RPMI7951 (cell line): ENCODE measurements around the gene PI3. TPM values are rescaled to one million over a fixed set of nuclear protein-coding genes. Genes with fewer than 3 reads are reported as not detected.

ENCODE experiments used
- DNase-seq: peaks from one replicate; pipeline ENCODE4 v3.0.0-alpha.2; 2012; ENCODE audit warnings: low read depth
- total RNA-seq: library from RNA; depleted of rRNA; stranded (reverse); fragments of >200 nt; shearing (Covaris generic); gene quantifications from 2 replicates; pipeline ENCODE4 v1.2.3, GENCODE V29; 2014; rRNA removed

The PI3 gene
- total RNA-seq, 1 experiment from 2014 or later: not detected

DNA sequence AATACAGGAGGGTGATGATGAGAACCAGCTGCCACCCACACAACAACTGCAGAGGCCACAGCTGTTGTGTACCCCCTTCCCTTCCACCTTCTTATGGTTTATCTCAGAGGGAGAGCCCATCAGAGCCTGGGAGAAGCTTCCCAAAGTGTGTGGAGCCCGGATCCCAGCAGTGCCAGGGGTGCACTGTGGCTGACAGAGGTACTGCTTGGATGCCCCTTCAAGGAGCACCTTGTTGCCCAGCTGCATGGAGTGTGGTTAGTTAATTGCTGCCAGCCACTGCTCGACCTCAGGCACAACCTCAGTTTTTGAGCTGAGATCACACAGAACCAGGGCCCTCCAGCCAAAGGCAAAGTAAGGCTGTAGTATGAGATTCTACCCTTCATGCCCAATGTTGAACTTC, 13.0 kb downstream of the PI3 start:
- no peak for DNase-seq

DNA sequence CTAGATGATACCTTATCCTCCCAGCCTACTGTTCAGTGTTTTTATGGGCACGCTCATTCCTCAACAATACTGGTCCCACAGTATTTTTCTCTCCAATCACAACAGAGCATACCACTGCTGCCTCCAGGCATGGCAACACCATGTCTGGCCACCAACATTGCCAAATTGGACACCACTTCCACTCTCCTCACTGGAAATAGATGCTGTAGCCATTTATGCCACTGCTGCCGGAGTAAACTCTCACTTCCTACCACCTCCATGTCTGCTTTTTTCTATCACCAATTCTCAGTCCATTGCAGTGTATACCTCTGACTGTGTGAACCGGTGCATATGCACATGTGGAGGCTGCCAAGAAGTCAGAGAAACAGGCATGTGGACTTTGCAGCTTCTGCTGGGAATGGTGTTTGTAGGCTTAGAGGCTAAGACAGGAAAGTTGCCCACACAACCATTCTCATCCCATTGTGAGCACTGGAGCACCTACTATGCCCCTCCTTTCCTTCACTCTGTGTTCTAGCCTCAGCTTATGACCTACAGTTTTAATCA, 14.4 kb downstream of the PI3 start:
- no peak for DNase-seq

DNA sequence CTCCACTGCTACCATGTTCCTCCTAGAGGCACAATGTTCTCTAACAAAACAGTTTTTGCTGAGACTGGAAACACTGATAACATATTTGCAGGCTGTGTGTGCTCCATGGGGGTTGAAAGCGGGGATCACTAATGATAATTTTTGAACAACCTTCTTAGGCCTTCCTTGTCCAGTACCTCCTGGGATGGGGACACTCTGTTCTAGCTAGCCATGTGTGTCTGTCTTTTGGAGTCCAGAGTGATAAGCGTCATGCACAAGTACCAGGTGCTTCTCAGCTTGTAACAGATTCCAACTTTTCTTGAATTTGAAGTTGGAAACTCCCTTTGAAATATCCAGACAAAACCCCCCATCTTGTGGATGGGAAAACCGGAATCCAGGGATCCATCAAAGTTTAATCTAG, 15.2 kb downstream of the PI3 start:
- DNase-seq: no peak

DNA sequence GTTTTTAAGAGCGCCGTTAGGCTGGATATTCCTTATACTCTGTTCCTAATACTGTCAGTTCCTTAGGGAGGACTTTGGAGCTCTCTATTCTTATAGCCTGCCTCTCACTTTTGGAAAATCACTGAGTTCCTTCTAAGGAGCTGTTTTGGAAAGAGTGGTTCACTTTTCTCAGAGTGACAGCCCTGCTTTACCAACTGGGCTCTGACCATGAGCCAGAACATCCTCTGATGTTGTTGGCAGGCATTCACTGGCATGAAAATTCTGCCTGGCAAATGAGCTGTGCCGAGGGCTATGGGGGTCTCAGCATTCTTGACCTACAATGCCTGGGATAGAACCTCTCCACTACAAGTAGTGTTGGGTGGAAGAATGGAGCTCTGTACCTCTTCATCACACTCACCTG, 17.2 kb downstream of the PI3 start:
- DNase-seq: no peak

DNA sequence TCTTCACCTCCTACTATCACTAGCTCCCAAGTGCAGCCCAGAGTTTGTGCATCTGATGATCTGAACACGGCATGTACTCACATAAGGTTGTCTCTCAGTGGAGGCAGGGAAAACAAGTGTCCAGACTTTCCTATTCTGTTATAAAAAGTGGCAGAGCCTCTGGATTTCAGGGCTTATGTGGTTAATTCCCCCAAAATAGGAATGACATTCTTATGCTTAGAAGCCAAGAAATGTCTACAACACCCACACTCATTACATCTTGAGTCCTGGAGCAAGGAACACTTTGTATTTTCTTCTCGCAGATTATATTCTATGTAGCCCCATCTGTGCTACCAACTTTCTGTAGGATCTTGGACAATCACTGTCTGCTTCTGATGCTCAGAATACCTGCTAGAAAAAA, 18.6 kb downstream of the PI3 start:
- no peak for DNase-seq

DNA sequence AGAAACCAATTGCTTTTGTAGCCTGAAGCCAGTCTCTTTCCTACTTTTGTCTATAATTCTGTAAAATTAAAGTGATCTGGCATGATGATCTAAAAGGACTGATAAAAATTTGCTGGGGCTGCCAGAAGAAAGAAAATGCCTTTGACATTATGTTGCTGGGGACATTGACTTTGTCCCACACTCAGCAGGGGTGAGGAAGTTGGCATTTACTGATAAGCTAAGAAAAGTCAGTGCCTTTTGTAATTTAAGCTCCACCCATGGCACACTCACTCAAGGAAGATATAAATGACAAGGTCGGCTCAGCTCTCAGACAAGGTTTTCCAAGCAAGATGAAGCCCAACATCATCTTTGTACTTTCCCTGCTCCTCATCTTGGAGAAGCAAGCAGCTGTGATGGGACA, 32.0 kb downstream of the PI3 start, which contains the start of gene SEMG1:
Gene SEMG1 (plus strand): TSS at position 309 of the 400 bp plus-strand sequence. CDS start 21 bp downstream, at position 330.
- no peak for DNase-seq

DNA sequence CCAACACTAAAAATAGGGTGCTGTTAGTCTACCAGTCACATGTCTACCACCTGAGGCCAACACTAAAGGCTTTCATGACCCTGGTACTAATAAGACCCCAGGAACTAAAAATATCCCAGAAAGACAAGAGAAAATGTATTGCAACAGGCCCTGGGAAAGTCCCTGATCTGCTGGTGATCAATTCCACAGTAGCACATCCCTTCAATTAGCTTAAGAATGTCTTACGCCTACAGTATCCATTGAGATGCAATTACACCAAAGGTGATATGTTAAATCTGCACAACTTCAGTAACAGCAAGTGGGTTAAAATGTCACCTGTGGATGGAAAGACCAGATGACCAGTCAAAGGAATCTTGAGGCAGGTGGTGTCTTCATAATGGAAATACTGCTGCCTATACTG, 35.2 kb downstream of the PI3 start:
- no peak for DNase-seq

DNA sequence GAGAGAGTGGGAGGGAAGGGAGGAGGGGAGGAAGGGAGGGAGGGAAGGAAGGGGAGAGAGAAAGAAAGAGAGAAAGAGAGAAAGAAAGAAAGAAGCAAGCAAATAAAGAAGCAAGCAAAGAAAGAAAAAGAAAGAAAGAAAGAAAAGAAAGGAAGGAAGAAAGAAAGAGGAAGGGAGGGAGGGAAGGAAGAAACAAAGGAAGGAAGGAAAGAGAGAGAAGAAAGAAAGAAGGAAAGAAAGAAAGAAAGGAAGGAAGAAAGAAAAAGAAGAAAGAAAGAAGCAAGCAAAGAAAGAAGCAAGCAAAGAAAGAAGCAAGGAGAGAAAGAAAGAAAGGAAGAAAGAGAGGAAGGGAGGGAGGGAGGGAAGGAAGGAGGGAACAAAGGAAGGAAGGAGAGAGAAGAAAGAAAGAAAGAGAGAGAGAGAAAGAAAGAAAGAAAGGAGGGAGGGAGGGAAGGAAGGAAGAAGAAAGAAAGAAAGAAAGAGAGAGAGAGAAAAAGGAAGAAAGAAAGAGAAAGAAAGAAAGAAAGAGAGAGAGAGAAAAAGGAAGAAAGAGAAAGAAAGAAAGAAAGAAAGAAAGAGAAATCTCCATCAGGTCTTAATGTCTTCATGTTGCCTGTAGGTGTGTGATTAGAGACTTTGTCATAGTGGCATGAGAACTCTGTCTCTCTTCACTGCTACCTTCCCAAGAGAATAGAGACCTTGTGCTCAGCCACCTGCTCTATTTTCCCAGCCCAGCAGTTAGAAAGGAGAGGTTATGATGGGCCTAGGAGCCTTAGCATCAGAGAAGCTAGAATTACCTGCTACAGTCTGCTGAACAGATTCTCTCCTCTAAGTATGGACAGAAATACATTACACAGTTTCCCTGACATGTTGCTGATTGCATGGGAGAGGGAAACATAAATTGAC, 37.1 kb downstream of the PI3 start:
- DNase-seq: no peak

DNA sequence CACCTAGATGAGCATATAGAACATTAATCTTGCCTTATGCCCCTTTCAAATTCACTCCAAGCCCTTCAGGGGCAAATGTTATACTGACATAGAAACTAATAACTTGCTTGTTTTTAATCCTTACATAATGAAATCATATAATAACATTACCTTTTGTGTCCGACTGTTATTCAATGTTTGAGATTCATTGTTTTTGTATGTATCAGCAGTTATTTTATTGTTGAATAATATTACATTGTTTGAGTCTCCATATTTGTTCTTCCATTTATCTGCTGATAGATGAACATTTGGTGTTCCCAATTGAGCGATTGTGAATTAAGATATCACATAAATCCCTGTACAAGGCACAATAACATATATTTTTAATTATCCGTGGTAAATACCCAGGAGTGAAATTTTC, 38.1 kb downstream of the PI3 start:
- no peak for DNase-seq

DNA sequence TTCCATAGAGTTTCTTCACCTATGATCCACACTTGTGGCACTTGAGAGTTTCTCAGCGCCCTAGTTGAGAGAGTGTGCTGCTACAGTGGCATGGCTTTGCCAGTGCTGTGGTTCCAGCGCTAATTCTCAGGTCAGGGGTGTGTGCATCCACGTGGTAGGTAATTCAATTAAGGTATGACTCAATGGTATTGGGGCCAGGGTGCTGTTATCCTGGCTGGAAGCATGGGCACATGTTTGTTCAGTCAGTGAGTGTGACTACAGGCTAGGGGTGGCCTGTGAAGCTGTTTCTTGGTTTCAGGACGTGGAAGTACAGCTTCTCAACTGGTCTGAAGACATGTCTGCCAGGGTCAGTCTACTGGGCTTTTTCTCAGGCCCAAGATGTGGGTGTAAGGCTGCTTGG, 43.4 kb downstream of the PI3 start:
- no peak for DNase-seq

DNA sequence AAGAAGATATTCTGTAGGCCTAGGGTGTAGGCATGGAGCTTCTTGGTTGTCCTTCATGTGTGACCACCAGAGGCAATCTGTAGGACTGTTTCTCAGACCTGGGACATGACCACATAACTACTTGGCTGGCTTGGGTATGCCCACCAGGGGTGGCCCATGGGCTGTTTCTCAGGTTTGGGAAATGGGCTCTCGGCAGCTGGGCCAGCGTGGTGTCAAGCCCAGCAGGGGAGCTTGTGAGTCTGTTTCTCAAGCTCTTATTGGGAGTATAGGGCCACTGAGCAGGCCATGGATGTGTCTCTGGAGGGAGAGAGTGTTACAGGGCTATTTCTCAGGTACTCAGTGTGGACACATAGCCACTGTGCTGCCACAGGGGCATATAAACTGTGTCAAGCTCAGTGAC, 43.9 kb downstream of the PI3 start:
- no peak for DNase-seq

DNA sequence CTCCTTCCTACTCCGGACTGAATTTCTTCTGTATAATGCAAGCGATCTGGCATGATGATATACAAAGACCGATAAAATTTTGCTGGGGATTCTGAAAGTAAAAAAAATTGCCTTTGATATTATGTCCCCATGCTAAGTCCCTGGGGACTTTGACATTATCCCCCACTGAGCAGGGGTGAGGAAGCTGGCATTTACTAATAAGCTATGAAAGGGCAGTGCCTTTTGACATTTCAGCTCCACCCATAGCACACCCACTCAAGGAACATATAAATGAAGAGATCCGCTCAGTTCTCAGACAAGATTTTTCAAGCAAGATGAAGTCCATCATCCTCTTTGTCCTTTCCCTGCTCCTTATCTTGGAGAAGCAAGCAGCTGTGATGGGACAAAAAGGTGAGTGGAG, 46.4 kb downstream of the PI3 start, which contains the start of gene SEMG2:
Gene SEMG2 (plus strand): TSS at position 298 of the 400 bp plus-strand sequence. CDS start 17 bp downstream, at position 315.
- no peak for DNase-seq

DNA sequence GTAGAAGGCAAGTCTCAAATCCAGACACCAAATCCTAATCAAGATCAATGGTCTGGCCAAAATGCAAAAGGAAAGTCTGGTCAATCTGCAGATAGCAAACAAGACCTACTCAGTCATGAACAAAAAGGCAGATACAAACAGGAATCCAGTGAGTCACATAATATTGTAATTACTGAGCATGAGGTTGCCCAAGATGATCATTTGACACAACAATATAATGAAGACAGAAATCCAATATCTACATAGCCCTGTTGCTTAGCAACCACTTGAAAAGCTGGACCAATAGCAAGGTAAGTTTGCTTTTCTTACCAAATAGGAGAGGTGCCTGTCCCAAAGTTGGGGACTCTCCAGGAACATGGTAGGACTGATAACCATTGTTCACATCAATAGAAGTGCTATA, 48.4 kb downstream of the PI3 start:
- no peak for DNase-seq

Other genes starting within 250 kb of the PI3 start
- gene TOMM34, start 214.5 kb upstream of the PI3 start, total RNA-seq: 68.0 and 90.6 TPM in 2 replicates
- gene STK4, start 208.4 kb upstream of the PI3 start, total RNA-seq: 26.2 and 26.7 TPM in 2 replicates
- gene KCNS1, start 73.8 kb upstream of the PI3 start, total RNA-seq: 0.12 and 0.39 TPM in 2 replicates
- gene WFDC5, start 59.7 kb upstream of the PI3 start, total RNA-seq: not detected in 2 replicates
- not detected in 2 replicates for gene WFDC12, start 50.4 kb upstream of the PI3 start, total RNA-seq
- gene SEMG1, start 32.1 kb downstream of the PI3 start, total RNA-seq: not detected in 2 replicates
- not detected in 2 replicates for gene SEMG2, start 46.5 kb downstream of the PI3 start, total RNA-seq
- not detected in 2 replicates for gene SLPI, start 79.7 kb downstream of the PI3 start, total RNA-seq
- gene RBPJL, start 131.9 kb downstream of the PI3 start, total RNA-seq: not detected in 2 replicates
- gene MATN4, start 133.4 kb downstream of the PI3 start, total RNA-seq: 0.10 TPM in 1 of 2 replicates, not detected in the other
- 88.2 and 103 TPM in 2 replicates for gene SDC4, start 173.5 kb downstream of the PI3 start, total RNA-seq
- gene SYS1, start 188.3 kb downstream of the PI3 start, total RNA-seq: 29.2 and 33.7 TPM in 2 replicates
- not detected in 2 replicates for gene TP53TG5, start 203.4 kb downstream of the PI3 start, total RNA-seq
- gene DBNDD2, start 233.4 kb downstream of the PI3 start, total RNA-seq: 10.1 and 12.5 TPM in 2 replicates
- gene PIGT, start 241.2 kb downstream of the PI3 start, total RNA-seq: 196 and 220 TPM in 2 replicates